H9 (cell line): Measurements from ENCODE around the gene ZNF792. TPM values are rescaled to one million over a fixed set of nuclear protein-coding genes. Genes with fewer than 3 reads are reported as not detected.
"Not testable (repeated sequence)": the region's sequence is repeated elsewhere in the genome, so short reads cannot be mapped to it uniquely, and the experiment has no call there.

Experiments used
- DNase-seq: peaks from one replicate; pipeline ENCODE4 v3.0.0-alpha.2; 2017
- H2AFZ ChIP-seq: one replicate; pipeline ENCODE4 v1.6.1; 2013; ENCODE audit warnings: mild to moderate bottlenecking, low read length, control low read depth, moderate library complexity
- H2AK5ac ChIP-seq: 2 replicates; pipeline ENCODE4 v1.6.1; 2013; ENCODE audit warnings: low read length, control low read depth, mixed read lengths; ENCODE audit not compliant: insufficient read length
- H2BK120ac ChIP-seq: one replicate; pipeline ENCODE4 v1.6.1; 2013; ENCODE audit warnings: low read depth, mild to moderate bottlenecking, low read length, control low read depth, inconsistent platforms; ENCODE audit not compliant: poor library complexity, severe bottlenecking
- H2BK12ac ChIP-seq: 2 replicates; pipeline ENCODE4 v1.6.1; 2013; ENCODE audit warnings: low read length, control low read depth, mixed read lengths, low read depth; ENCODE audit not compliant: insufficient read length
- H2BK15ac ChIP-seq: 2 replicates; pipeline ENCODE4 v1.6.1; 2013; ENCODE audit warnings: low read depth, low read length, control low read depth
- H2BK20ac ChIP-seq: one replicate; pipeline ENCODE4 v1.6.1; 2013; ENCODE audit warnings: low read depth, mild to moderate bottlenecking, low read length, control low read depth, inconsistent platforms; ENCODE audit not compliant: poor library complexity, severe bottlenecking
- H2BK5ac ChIP-seq: 2 replicates; pipeline ENCODE4 v1.6.1; 2013; ENCODE audit warnings: low read length, control low read depth, mixed read lengths; ENCODE audit not compliant: insufficient read length
- H3K14ac ChIP-seq: 2 replicates; pipeline ENCODE4 v1.6.1; 2013; ENCODE audit warnings: low read length, control low read depth; ENCODE audit not compliant: insufficient read depth
- H3K18ac ChIP-seq: 2 replicates; pipeline ENCODE4 v1.6.1; 2013; ENCODE audit warnings: low read depth, mild to moderate bottlenecking, mixed read lengths, low read length, control low read depth; ENCODE audit not compliant: insufficient read length
- H3K23ac ChIP-seq: 2 replicates; pipeline ENCODE4 v1.6.1; 2013; ENCODE audit warnings: low read length, control low read depth, mixed read lengths, low read depth; ENCODE audit not compliant: insufficient read length
- H3K23me2 ChIP-seq: 2 replicates; pipeline ENCODE4 v1.6.1; 2013; ENCODE audit warnings: low read depth, mild to moderate bottlenecking, mixed read lengths, low read length, control low read depth; ENCODE audit not compliant: insufficient read length, poor library complexity, severe bottlenecking
- H3K27ac ChIP-seq: 2 replicates; pipeline ENCODE4 v1.5.1; 2013; ENCODE audit warnings: low read length, control low read depth, mixed read lengths, low read depth; ENCODE audit not compliant: insufficient read length
- H3K27me3 ChIP-seq: 2 replicates; pipeline ENCODE4 v1.6.1; 2013; ENCODE audit warnings: low read length, control low read depth, inconsistent platforms; ENCODE audit not compliant: insufficient read depth
- H3K4ac ChIP-seq: 2 replicates; pipeline ENCODE4 v1.6.1; 2013; ENCODE audit warnings: low read depth, mild to moderate bottlenecking, control low read depth, inconsistent platforms, low read length, moderate library complexity
- H3K4me1 ChIP-seq: 2 replicates; pipeline ENCODE4 v1.6.1; 2013; ENCODE audit warnings: low read length, control low read depth, inconsistent platforms; ENCODE audit not compliant: insufficient read depth
- H3K4me2 ChIP-seq: 2 replicates; pipeline ENCODE4 v1.6.1; 2013; ENCODE audit warnings: low read length, control low read depth, mixed read lengths; ENCODE audit not compliant: insufficient read length, insufficient read depth
- H3K56ac ChIP-seq: 2 replicates; pipeline ENCODE4 v1.6.1; 2013; ENCODE audit warnings: low read depth, mild to moderate bottlenecking, mixed read lengths, low read length, control low read depth; ENCODE audit not compliant: insufficient read length
- H3K79me1 ChIP-seq: 2 replicates; pipeline ENCODE4 v1.6.1; 2013; ENCODE audit warnings: low read depth, mild to moderate bottlenecking, moderate library complexity, low read length, control low read depth, inconsistent platforms; ENCODE audit not compliant: insufficient read depth, poor library complexity, severe bottlenecking
- H3K79me2 ChIP-seq: 2 replicates; pipeline ENCODE4 v1.6.1; 2013; ENCODE audit warnings: low read length, control low read depth, inconsistent platforms; ENCODE audit not compliant: insufficient read depth
- H3K9ac ChIP-seq: 2 replicates; pipeline ENCODE4 v1.6.1; 2013; ENCODE audit warnings: low read length, control low read depth, mixed read lengths; ENCODE audit not compliant: insufficient read length; ENCODE audit errors: extremely low read depth
- H3K9me3 ChIP-seq: one replicate; pipeline ENCODE4 v1.6.1; 2013; ENCODE audit warnings: low read depth, low read length, inconsistent platforms; ENCODE audit not compliant: control insufficient read depth
- H3T11ph ChIP-seq: one replicate; pipeline ENCODE4 v1.6.1; 2013; ENCODE audit warnings: mild to moderate bottlenecking, low read length, control low read depth, inconsistent platforms
- H4K20me1 ChIP-seq: one replicate; pipeline ENCODE4 v1.6.1; 2013; ENCODE audit not compliant: control insufficient read depth, insufficient read length, insufficient read depth
- H4K5ac ChIP-seq: 2 replicates; pipeline ENCODE4 v1.6.1; 2013; ENCODE audit warnings: low read depth, mild to moderate bottlenecking, mixed read lengths, low read length, control low read depth; ENCODE audit not compliant: insufficient read length
- H4K8ac ChIP-seq: replicated peaks from 2 replicates; pipeline ENCODE4 v1.6.1; 2013; ENCODE audit warnings: low read length, control low read depth, mixed read lengths, low read depth; ENCODE audit not compliant: insufficient read length
- H4K91ac ChIP-seq: 2 replicates; pipeline ENCODE4 v1.6.1; 2013; ENCODE audit warnings: low read depth, mild to moderate bottlenecking, moderate library complexity, mixed read lengths, low read length, control low read depth; ENCODE audit not compliant: insufficient read length
- H3K27ac Mint-ChIP-seq, 3 experiments: 2 replicates in 2 of 3; 3 replicates in 1 of 3; pipeline ENCODE4 v1.8.0; 2020 to 2021; ENCODE audit warnings: mixed read lengths in 3 of 3, mild to moderate bottlenecking in 1 of 3, moderate library complexity in 1 of 3
- H3K27me3 Mint-ChIP-seq: 2 replicates; pipeline ENCODE4 v1.8.0; 2021; ENCODE audit warnings: low read depth, mild to moderate bottlenecking, moderate library complexity, mixed read lengths
- H3K36me3 Mint-ChIP-seq, 3 experiments: 2 replicates in 2 of 3; 3 replicates in 1 of 3; pipeline ENCODE4 v1.8.0; 2020 to 2021; ENCODE audit warnings: low read depth in 3 of 3, mixed read lengths in 3 of 3; ENCODE audit not compliant: insufficient read depth in 1 of 3
- H3K4me1 Mint-ChIP-seq, 2 experiments: 2 replicates each; pipeline ENCODE4 v1.8.0; 2020; ENCODE audit warnings: mixed read lengths in 2 of 2
- H3K4me3 Mint-ChIP-seq, 2 experiments: 2 replicates in 1 of 2; 3 replicates in 1 of 2; pipeline ENCODE4 v1.8.0; 2020 to 2021; ENCODE audit warnings: mild to moderate bottlenecking in 2 of 2, mixed read lengths in 2 of 2, moderate library complexity in 1 of 2
- H3K9me3 Mint-ChIP-seq, 2 experiments: 2 replicates in 1 of 2; 3 replicates in 1 of 2; pipeline ENCODE4 v1.8.0; 2020; ENCODE audit warnings: mild to moderate bottlenecking in 2 of 2, mixed read lengths in 2 of 2, moderate library complexity in 1 of 2
- WGBS: extraction: QIAGEN DNeasy Blood & Tissue Kit; methylation state at CpG from one replicate; pipeline ENCODE4 v1.1.7; 2013; ENCODE audit warnings: missing lambda C conversion rate, low lambda C conversion rate, mixed read lengths; ENCODE audit not compliant: insufficient read length; ENCODE audit errors: extremely low coverage; 5-methylcytosine and 5-hydroxymethylcytosine counted together
- total RNA-seq: library from RNA; stranded (reverse); gene quantifications from 2 replicates; pipeline ENCODE4 v1.2.1, GENCODE V29; 2021
- TF ChIP-seq, protein P1 (sequence below): fragments of 200-600 bp; sonication (generic); conservative IDR thresholded peaks from 3 replicates; pipeline ENCODE4 v1.8.0; 2021; ENCODE audit warnings: antibody characterized with exemption, mild to moderate bottlenecking

ZNF792 gene
- total RNA-seq, 1 experiment from 2014 or later: 8.3 TPM

DNA sequence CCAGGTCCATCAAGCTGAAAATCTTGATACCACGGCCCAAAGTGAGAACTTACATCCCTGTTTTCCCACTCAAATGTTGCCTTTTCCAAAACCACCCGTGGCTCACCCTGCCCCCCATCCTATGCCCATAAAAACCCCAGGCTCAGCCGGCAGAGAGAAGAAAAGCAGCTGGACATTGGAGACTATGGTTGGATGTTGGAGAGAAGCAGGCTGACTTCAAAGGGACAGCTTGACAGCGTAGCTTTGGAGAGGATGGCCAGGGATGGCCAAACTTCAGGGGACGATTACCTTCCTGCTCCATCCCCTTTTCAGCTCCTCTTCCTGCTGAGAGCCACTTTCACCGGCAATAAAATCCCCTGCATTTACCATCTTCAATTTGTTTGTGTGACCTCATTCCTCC lies 3.5 kb upstream of the ZNF792 start:
- no peak overlapping the region for H3K27ac ChIP-seq
- H3K18ac ChIP-seq: no peak overlapping the region
- no peak overlapping the region for H2BK15ac ChIP-seq
- no peak overlapping the region for H2AK5ac ChIP-seq
- H2BK12ac ChIP-seq: no peak overlapping the region
- no peak overlapping the region for H3K4ac ChIP-seq
- no peaks in the 10 kb centered on the region for H3K27me3 ChIP-seq
- no peak overlapping the region for H3K14ac ChIP-seq
- no peak overlapping the region for H2BK120ac ChIP-seq
- no peak overlapping the region for H3T11ph ChIP-seq
- Mint-ChIP-seq H3K36me3 (peaks cover 20 to 39% (median 22%) of the 10 kb centered on the region in 3 experiments), H3K27me3 (peaks cover 42% of the 10 kb centered on the region), H3K27ac (no peak overlapping the region), H3K9me3 (peaks cover 52 to 56% of the 10 kb centered on the region in 2 experiments), H3K4me1 (peaks cover 19 to 24% of the 10 kb centered on the region in 2 experiments), H3K4me3 (no peak overlapping the region)
- H3K56ac ChIP-seq: no peak overlapping the region
- peaks cover 24% of the 10 kb centered on the region for H3K9me3 ChIP-seq
- H3K4me2 ChIP-seq: no peak overlapping the region
- no peak overlapping the region for H2AFZ ChIP-seq
- H3K79me2 ChIP-seq: no peaks in the 10 kb centered on the region
- DNase-seq: no peak
- TF ChIP-seq, protein P1, sequence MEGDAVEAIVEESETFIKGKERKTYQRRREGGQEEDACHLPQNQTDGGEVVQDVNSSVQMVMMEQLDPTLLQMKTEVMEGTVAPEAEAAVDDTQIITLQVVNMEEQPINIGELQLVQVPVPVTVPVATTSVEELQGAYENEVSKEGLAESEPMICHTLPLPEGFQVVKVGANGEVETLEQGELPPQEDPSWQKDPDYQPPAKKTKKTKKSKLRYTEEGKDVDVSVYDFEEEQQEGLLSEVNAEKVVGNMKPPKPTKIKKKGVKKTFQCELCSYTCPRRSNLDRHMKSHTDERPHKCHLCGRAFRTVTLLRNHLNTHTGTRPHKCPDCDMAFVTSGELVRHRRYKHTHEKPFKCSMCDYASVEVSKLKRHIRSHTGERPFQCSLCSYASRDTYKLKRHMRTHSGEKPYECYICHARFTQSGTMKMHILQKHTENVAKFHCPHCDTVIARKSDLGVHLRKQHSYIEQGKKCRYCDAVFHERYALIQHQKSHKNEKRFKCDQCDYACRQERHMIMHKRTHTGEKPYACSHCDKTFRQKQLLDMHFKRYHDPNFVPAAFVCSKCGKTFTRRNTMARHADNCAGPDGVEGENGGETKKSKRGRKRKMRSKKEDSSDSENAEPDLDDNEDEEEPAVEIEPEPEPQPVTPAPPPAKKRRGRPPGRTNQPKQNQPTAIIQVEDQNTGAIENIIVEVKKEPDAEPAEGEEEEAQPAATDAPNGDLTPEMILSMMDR: no peak
- H3K23ac ChIP-seq: no peak overlapping the region
- no CpG with 5 or more reads among the region's 6 CpGs for WGBS
- no peaks in the 10 kb centered on the region for H4K20me1 ChIP-seq
- no peak overlapping the region for H4K5ac ChIP-seq
- peaks cover 6% of the 10 kb centered on the region for H3K23me2 ChIP-seq
- H3K79me1 ChIP-seq: no peaks in the 10 kb centered on the region
- no peak overlapping the region for H2BK20ac ChIP-seq
- no peak overlapping the region for H2BK5ac ChIP-seq
- H3K4me1 ChIP-seq: peaks cover 6% of the 10 kb centered on the region; the same call in 1 of the 2 replicates
- no peak overlapping the region for H3K9ac ChIP-seq
- no peak overlapping the region for H4K8ac ChIP-seq
- H4K91ac ChIP-seq: no peak overlapping the region

DNA sequence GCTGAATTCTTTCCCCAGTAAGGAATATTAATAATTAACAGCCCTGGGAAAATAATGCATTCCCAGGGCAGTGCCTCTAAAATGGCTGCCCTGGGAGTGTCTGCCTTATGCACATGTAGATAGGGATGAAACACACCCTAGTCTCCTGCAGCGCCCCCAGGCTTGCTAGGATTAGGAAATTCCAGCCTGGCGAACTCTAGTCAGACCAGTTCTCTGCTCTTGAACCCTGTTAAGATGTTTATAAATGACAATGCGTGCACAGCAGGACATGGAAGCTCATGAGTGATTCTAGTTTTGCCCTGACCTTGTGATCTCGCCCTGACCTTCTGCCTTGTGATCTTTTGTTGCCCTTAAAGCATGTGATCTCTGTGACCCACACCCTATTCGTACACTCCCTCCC lies 1.5 kb upstream of the ZNF792 start:
- H3K9me3 ChIP-seq: peaks cover 17% of the 10 kb centered on the region
- peak overlapping the region in 1 of 2 experiments; percentile 10; a peak in 1 of 5 replicates for H3K4me3 Mint-ChIP-seq
- not testable (repeated sequence) for DNase-seq

More for the DNA sequence above, 1.5 kb upstream of the ZNF792 start:
- H3K4ac ChIP-seq, H3K9ac ChIP-seq, H3K56ac ChIP-seq, H3K79me1 ChIP-seq, H3K18ac ChIP-seq, H4K5ac ChIP-seq, H2BK120ac ChIP-seq, H4K20me1 ChIP-seq, H3K23me2 ChIP-seq, H3K14ac ChIP-seq, H2AK5ac ChIP-seq, H3K79me2 ChIP-seq, H3K27ac ChIP-seq, H4K8ac ChIP-seq, H3K23ac ChIP-seq, H2BK20ac ChIP-seq, H3K4me2 ChIP-seq, H3K4me1 ChIP-seq, H2AFZ ChIP-seq, H3T11ph ChIP-seq, H2BK15ac ChIP-seq, H2BK5ac ChIP-seq, H2BK12ac ChIP-seq, H3K27ac Mint-ChIP-seq, H4K91ac ChIP-seq, H3K27me3 ChIP-seq: not testable (repeated sequence)
- peaks cover 46 to 57% of the 10 kb centered on the region in 2 experiments for H3K9me3 Mint-ChIP-seq
- H3K36me3 Mint-ChIP-seq: peaks cover 28 to 38% (median 29%) of the 10 kb centered on the region in 3 experiments
- no CpG with 5 or more reads among the region's 5 CpGs for WGBS
- H3K27me3 Mint-ChIP-seq: peaks cover 36% of the 10 kb centered on the region
- peaks cover 19 to 31% of the 10 kb centered on the region in 2 experiments for H3K4me1 Mint-ChIP-seq
